ENCODE results near the gene EHMT1. TPM values are rescaled to one million over a fixed set of nuclear protein-coding genes. Genes with fewer than 3 reads are reported as not detected.

The EHMT1 gene
- total and polyA plus RNA-seq, 9 of the 15 experiments (the other 6 are each of a cell fraction or from before 2014, with no cell fraction given): 2.2 to 76.0 (median 36.4) TPM

DNA sequence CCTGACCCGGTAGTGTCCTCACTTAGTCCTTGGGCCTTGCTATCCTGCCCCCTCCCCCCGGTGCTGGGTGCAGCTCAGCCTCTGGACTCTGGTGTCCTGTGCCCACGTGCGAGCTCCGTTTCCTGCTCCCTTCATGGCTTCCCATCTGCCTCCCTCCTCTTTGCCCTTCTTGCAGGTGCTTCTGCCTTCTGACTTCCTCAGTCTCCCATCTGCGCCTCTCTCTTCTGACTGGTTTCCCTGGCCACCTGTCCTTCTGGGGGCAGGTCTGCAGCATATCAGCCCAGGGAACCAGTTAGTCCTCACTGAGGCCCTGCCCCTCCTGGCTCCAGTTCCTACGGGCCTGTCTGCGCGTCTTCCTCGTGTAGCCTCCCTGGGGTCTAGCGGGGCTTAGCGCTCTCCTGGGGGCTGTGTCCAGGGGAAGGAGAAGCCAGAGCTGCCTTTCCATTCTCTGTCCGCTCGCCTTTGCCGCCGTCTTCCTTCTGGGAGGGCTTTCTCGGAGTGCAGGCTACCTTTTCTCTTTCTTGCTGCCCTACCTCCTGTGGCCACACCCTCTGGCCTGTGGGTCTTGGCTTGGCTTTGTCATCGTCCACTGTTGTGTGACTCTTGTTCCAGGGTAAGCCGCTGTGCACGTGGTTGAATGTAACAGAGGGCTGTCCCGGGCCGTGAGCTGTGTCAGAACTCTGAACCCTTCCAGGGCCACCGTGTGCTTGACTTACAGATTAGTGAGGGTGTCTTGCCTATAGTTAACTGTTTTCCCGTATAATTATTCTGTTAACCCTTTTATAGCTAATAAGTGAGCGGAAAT, 51.8 kb downstream of the EHMT1 start (continued):
- TF ChIP-seq PTRF (tag; IDR thresholded peaks at IDR 0.05) (no peak), CTBP1 (IDR thresholded peaks at IDR 0.05; ENCODE audit: borderline replicate concordance) (peak; percentile 21; the same call in 1 of the 2 replicates), SOX6 (IDR thresholded peaks at IDR 0.05) (peak; percentile 41; the same call in 1 of the 2 replicates), JUNB (CRISPR knock-in tag; conservative IDR thresholded peaks at IDR 0.05) (no peak), PYGO2 (tag; IDR thresholded peaks at IDR 0.05) (no peak), ZNF282 (CRISPR knock-in tag; IDR thresholded peaks at IDR 0.05) (no peak), KLF13 (tag; IDR thresholded peaks at IDR 0.05; ENCODE audit: borderline replicate concordance, low read depth) (peak; percentile 28; the same call in 1 of the 2 replicates), SUPT5H (IDR thresholded peaks at IDR 0.05) (no peak), TRIM28 (IDR thresholded peaks at IDR 0.05) (no peak), MTA3 (IDR thresholded peaks at IDR 0.05; ENCODE audit: borderline replicate concordance) (no peak), HDAC1 (IDR thresholded peaks at IDR 0.05) (peak in 1 of 2 experiments; percentile 84; a peak in 2 of 4 replicates), CHD1 (IDR thresholded peaks at IDR 0.05; ENCODE audit: low read length) (no peak), CBX3 (IDR thresholded peaks at IDR 0.05; ENCODE audit: borderline replicate concordance in 1 of 2, low read length in 2 of 2) (peak in 1 of 2 experiments; percentile 23; a peak in 1 of 3 replicates), NFE2 (IDR thresholded peaks at IDR 0.05; ENCODE audit: low read depth) (peak; percentile 22; the same call in 1 of the 2 replicates)
- TF ChIP-seq, protein P1, sequence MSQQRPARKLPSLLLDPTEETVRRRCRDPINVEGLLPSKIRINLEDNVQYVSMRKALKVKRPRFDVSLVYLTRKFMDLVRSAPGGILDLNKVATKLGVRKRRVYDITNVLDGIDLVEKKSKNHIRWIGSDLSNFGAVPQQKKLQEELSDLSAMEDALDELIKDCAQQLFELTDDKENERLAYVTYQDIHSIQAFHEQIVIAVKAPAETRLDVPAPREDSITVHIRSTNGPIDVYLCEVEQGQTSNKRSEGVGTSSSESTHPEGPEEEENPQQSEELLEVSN (IDR thresholded peaks at IDR 0.05; ENCODE audit: borderline replicate concordance in 1 of 2, extremely low read depth in 1 of 2, insufficient read depth in 1 of 2, insufficient read length in 1 of 2, low read depth in 1 of 2, low read length in 1 of 2, poor library complexity in 1 of 2, severe bottlenecking in 1 of 2): peak; percentile 69 to 75
- TF ChIP-seq, protein P2, sequence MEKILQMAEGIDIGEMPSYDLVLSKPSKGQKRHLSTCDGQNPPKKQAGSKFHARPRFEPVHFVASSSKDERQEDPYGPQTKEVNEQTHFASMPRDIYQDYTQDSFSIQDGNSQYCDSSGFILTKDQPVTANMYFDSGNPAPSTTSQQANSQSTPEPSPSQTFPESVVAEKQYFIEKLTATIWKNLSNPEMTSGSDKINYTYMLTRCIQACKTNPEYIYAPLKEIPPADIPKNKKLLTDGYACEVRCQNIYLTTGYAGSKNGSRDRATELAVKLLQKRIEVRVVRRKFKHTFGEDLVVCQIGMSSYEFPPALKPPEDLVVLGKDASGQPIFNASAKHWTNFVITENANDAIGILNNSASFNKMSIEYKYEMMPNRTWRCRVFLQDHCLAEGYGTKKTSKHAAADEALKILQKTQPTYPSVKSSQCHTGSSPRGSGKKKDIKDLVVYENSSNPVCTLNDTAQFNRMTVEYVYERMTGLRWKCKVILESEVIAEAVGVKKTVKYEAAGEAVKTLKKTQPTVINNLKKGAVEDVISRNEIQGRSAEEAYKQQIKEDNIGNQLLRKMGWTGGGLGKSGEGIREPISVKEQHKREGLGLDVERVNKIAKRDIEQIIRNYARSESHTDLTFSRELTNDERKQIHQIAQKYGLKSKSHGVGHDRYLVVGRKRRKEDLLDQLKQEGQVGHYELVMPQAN (IDR thresholded peaks at IDR 0.05; ENCODE audit: borderline replicate concordance): peak; percentile 81; the same call in 1 of the 2 replicates
